Erythroblast (primary cell): ENCODE measurements around the gene PGLYRP4.

Experiments
- GATA1 ChIP-seq: IDR thresholded peaks from 2 replicates; pipeline ENCODE4 v1.6.1; 2011; ENCODE audit warnings: low read depth, mild to moderate bottlenecking, control low read depth, low read length, moderate library complexity
- POLR2A ChIP-seq: IDR thresholded peaks from 2 replicates; pipeline ENCODE4 v1.6.1; 2011; ENCODE audit warnings: mild to moderate bottlenecking, low read length

- TF ChIP-seq POLR2A (no peak), GATA1 (no peak)
Observed at GRCh38 chr1:153368495-153368894, 19.9 kb upstream of the PGLYRP4 start.
